Suprapubic skin (tissue), 4 donors: ENCODE data around the gene TMEM171. TPM values are rescaled to one million over a fixed set of nuclear protein-coding genes. Genes with fewer than 3 reads are reported as not detected.

ENCODE experiments used
- DNase-seq, 2 donors: peaks; one replicate each; pipeline ENCODE4 v3.0.0-alpha.2; 2019; ENCODE audit warnings: low spot score in 2 of 2
- H3K27ac ChIP-seq: fragments of 200-600 bp; sonication (generic); one replicate; pipeline ENCODE4 v1.5.1; 2019
- H3K27me3 ChIP-seq: fragments of 200-600 bp; sonication (generic); one replicate; pipeline ENCODE4 v1.5.1; 2019
- H3K36me3 ChIP-seq: fragments of 200-600 bp; sonication (generic); one replicate; pipeline ENCODE4 v1.5.1; 2019
- H3K4me1 ChIP-seq: fragments of 200-600 bp; sonication (generic); one replicate; pipeline ENCODE4 v1.5.1; 2019
- H3K4me3 ChIP-seq: fragments of 200-600 bp; sonication (generic); one replicate; pipeline ENCODE4 v1.5.1; 2019; ENCODE audit warnings: mild to moderate bottlenecking
- H3K9me3 ChIP-seq: fragments of 200-600 bp; sonication (generic); one replicate; pipeline ENCODE4 v1.5.1; 2019
- EP300 ChIP-seq: sonication (generic); formaldehyde crosslinking; IDR thresholded peaks from one replicate; pipeline ENCODE4 v1.6.1; 2017; ENCODE audit warnings: antibody characterized with exemption
- POLR2A ChIP-seq, 2 donors: fragments of 450-650 bp; IDR thresholded peaks; one replicate each; pipeline ENCODE4 v1.6.1; 2017; ENCODE audit warnings: antibody characterized with exemption in 2 of 2, mild to moderate bottlenecking in 2 of 2, moderate library complexity in 2 of 2
- POLR2AphosphoS5 ChIP-seq, 3 donors: sonication (generic); formaldehyde crosslinking; IDR thresholded peaks; one replicate each; pipeline ENCODE4 v1.6.1; 2017; ENCODE audit warnings: antibody characterized with exemption in 3 of 3
- WGBS: methylation state at CpG from one replicate; pipeline ENCODE4 v1.1.5; 2018; 5-methylcytosine and 5-hydroxymethylcytosine counted together
- total RNA-seq, 4 donors: library from RNA; depleted of rRNA; stranded (reverse); fragments of >200 nt; gene quantifications; one replicate each; pipeline ENCODE4 v1.1.0, GENCODE V29; 2016
- TF ChIP-seq, protein P1 (sequence below), 2 donors: fragments of 200-600 bp in 1 of 2; fragments of 450-650 bp in 1 of 2; sonication (generic) in 1 of 2; IDR thresholded peaks; one replicate each; pipeline ENCODE4 v1.5.1; 2016 to 2019; ENCODE audit warnings: antibody characterized with exemption in 2 of 2, mild to moderate bottlenecking in 1 of 2, moderate library complexity in 1 of 2

The TMEM171 gene, protein sequence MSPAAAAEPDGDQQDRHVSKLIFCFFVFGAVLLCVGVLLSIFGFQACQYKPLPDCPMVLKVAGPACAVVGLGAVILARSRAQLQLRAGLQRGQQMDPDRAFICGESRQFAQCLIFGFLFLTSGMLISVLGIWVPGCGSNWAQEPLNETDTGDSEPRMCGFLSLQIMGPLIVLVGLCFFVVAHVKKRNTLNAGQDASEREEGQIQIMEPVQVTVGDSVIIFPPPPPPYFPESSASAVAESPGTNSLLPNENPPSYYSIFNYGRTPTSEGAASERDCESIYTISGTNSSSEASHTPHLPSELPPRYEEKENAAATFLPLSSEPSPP
- 1 to 10 TPM in 3 of 4 donors, not detected in 1; 1.1 to 1.7 (median 1.5) TPM for total RNA-seq

DNA sequence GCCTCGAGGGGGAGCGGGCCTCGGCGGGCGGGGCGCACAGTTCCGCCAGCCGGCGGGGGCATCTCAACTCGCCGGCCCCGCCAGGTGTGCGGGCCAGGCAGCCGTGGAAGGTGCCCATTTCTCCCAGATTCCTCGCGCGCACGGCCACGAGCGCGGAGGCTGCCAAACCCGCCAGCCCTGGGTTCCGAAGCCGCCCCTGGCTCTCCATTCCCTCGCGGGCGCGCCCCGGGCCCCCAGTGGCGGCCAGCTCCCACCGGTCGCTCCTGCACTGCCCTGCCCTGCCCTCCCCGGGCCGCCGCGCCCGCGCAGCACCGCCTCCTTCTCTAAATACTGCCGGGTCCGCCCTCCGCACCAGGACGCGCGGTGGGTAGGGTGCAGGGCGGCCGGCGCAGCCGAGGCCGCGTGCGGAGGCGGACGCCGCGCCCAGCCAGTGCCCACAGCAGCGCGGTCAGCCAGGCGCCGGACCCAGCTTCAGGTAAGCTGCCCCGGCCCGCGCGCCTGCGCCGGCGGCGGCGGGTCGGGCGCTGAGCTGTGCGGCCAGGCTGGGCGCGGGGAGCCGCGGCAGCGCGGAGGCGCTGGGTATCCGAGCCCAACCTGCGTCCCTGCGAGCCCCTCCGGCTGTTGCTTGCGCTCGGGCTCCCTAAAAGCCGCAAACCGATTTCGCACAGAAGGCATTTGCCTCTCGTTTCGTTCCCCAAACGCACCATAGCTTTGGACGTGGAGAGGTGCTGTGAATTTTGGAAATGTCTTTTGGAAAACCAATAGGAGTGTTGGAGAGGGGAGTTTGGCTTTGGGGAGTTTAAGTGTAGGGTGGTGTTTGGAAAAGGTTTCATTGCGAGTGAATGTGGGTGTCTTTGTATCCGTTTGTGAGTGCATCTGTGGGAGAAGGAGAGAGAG lies at the start of gene TMEM171:
Gene TMEM171, plus strand, starts transcription at position 354 of the 897 bp plus-strand sequence. CDS start 2,799 bp downstream, outside the sequence.
- DNase-seq = no peak
- H3K27me3 ChIP-seq = peaks cover 17% of the 10 kb centered on the region
- no peak within 1 kb of the TSS for H3K27ac ChIP-seq
- peak within 1 kb of the TSS; percentile 72 for H3K4me3 ChIP-seq
- peaks cover 16% of the 10 kb centered on the region for H3K4me1 ChIP-seq
- H3K9me3 ChIP-seq = no peaks in the 10 kb centered on the region
- WGBS = 1% methylated on average over 42 of the region's 94 CpGs
- no peaks in the 10 kb centered on the region for H3K36me3 ChIP-seq
- TF ChIP-seq POLR2A (IDR thresholded peaks at IDR 0.05) = no peak
- no peak for TF ChIP-seq EP300
- TF ChIP-seq, protein P1, sequence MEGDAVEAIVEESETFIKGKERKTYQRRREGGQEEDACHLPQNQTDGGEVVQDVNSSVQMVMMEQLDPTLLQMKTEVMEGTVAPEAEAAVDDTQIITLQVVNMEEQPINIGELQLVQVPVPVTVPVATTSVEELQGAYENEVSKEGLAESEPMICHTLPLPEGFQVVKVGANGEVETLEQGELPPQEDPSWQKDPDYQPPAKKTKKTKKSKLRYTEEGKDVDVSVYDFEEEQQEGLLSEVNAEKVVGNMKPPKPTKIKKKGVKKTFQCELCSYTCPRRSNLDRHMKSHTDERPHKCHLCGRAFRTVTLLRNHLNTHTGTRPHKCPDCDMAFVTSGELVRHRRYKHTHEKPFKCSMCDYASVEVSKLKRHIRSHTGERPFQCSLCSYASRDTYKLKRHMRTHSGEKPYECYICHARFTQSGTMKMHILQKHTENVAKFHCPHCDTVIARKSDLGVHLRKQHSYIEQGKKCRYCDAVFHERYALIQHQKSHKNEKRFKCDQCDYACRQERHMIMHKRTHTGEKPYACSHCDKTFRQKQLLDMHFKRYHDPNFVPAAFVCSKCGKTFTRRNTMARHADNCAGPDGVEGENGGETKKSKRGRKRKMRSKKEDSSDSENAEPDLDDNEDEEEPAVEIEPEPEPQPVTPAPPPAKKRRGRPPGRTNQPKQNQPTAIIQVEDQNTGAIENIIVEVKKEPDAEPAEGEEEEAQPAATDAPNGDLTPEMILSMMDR (IDR thresholded peaks at IDR 0.05) = no peak
- TF ChIP-seq POLR2AphosphoS5 (IDR thresholded peaks at IDR 0.05) = no peak

DNA sequence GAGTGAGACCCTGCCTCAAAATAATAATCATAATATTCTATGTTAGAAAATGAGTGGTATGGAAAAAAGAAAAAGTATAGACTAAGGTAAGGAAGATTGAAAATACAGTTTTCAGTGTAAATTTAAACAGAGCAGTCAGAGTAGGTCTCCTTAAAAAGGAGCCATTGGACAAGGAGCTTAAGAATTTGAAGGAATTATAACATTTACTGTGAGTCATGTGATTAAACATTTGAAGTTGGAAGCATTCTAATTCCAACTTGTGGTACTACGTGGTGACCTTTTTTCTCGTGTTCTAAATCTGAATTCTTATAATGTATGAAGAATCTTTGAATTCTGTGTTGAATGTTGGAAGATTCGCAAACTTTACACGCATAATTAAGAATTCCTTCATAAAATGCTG lies 39.3 kb upstream of the TMEM171 start:
- no peak for TF ChIP-seq POLR2A (IDR thresholded peaks at IDR 0.05)
- TF ChIP-seq POLR2AphosphoS5 (IDR thresholded peaks at IDR 0.05) = no peak
- H3K4me1 ChIP-seq = no peaks in the 10 kb centered on the region
- H3K27me3 ChIP-seq = no peaks in the 10 kb centered on the region
- 94% methylated on average over 4 of the region's 4 CpGs for WGBS
- no peaks in the 10 kb centered on the region for H3K9me3 ChIP-seq
- H3K36me3 ChIP-seq = peaks cover 83% of the 10 kb centered on the region
- DNase-seq = no peak
- H3K27ac ChIP-seq = no peak overlapping the region
- H3K4me3 ChIP-seq = no peak overlapping the region

DNA sequence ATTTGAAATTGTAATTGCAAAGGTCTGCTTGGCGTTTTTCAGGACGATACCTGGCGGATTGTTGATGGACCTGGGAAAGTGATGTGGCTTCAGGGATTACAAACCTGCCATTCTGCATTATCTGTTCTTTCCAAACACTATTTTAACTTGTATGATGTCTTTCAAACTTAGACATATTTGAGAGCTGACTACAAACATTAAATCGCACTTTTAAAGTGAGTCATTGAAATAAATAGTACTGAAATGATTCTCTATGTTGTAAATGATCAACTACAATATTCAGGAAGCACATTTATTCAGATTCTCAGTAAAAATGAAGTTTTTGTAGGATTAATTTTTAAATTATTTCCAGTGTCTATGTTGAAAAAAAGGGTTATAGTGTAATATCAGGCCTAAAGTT lies 32.3 kb upstream of the TMEM171 start:
- no peak for DNase-seq
- Histone ChIP-seq H3K4me3 (no peak overlapping the region), H3K4me1 (no peaks in the 10 kb centered on the region), H3K36me3 (peaks cover 47% of the 10 kb centered on the region), H3K27ac (no peak overlapping the region), H3K27me3 (no peaks in the 10 kb centered on the region), H3K9me3 (no peaks in the 10 kb centered on the region)
- WGBS = 92% methylated on average over 4 of the region's 4 CpGs
- TF ChIP-seq EP300 (no peak), POLR2AphosphoS5 (IDR thresholded peaks at IDR 0.05) (no peak)
- TF ChIP-seq, protein P1 (IDR thresholded peaks at IDR 0.05) = no peak

DNA sequence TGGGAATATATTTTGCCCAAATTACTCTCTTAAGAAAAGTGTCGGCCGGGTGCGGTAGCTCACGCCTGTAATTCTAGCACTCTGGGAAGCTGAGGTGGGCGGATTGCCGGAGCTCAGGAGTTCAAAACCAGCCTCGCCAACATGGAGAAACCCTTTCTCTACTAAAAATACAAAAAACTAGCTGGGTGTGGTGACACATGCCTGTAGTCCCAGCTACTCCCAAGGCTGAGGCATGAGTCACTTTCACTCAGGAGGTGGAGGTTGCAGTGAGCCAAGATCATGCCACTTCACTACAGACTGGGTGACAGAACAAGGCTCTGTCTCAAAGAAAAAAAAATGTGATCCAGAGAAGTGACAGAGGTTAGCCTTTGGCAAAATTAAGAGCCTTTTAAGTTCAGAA lies 26.4 kb upstream of the TMEM171 start:
- WGBS = 46% methylated on average over 7 of the region's 7 CpGs
- no peak for DNase-seq
- Histone ChIP-seq H3K36me3 (peaks cover 4% of the 10 kb centered on the region), H3K4me3 (no peak overlapping the region), H3K27me3 (no peaks in the 10 kb centered on the region), H3K9me3 (peaks cover 7% of the 10 kb centered on the region), H3K27ac (no peak overlapping the region), H3K4me1 (peaks cover 2% of the 10 kb centered on the region)
- TF ChIP-seq POLR2AphosphoS5 (IDR thresholded peaks at IDR 0.05) = no peak

DNA sequence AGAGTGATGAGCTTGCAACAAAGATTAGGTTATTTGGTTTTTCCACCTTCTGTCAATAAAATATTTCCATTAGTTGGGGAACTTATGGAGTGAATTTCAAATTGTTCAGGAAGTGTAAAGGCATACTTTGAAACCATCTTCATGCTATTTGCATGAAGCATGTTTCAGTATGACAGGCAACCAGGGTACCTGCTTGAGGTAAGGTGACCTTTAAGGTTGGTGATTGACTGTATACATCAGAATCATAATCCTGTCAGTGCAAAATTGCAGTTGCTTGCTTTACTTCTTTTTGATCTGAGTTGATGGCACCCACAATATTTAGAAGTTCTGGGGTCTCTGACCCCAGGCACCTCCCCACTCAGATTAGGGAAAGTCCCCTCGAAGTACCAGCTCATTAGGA lies 26.0 kb upstream of the TMEM171 start:
- H3K36me3 ChIP-seq = peaks cover 4% of the 10 kb centered on the region
- TF ChIP-seq, protein P1 (IDR thresholded peaks at IDR 0.05) = no peak
- TF ChIP-seq POLR2A (IDR thresholded peaks at IDR 0.05) (no peak), POLR2AphosphoS5 (IDR thresholded peaks at IDR 0.05) (no peak), EP300 (no peak)
- 87% methylated on average over 1 of the region's 1 CpG for WGBS
- H3K4me3 ChIP-seq = no peak overlapping the region
- H3K4me1 ChIP-seq = peaks cover 2% of the 10 kb centered on the region
- H3K27ac ChIP-seq = no peak overlapping the region
- peaks cover 7% of the 10 kb centered on the region for H3K9me3 ChIP-seq
- DNase-seq = no peak
- no peaks in the 10 kb centered on the region for H3K27me3 ChIP-seq
